Bronchial epithelial cell (primary cell): ENCODE measurements around the gene DPYD. TPM values are rescaled to one million over a fixed set of nuclear protein-coding genes. Genes with fewer than 3 reads are reported as not detected.

ENCODE experiments used
- DNase-seq: peaks from one replicate; pipeline ENCODE4 v3.0.0-alpha.2; 2010; ENCODE audit warnings: low read depth
- FAIRE-seq: peaks from 2 replicates; lab custom pipeline; 2011; peaks lifted over from hg19 to GRCh38; lab: Jason Lieb, UNC
- H3K27me3 ChIP-seq: 2 replicates; pipeline ENCODE4 v1.5.1; 2011; ENCODE audit warnings: low read length; ENCODE audit not compliant: control insufficient read depth, insufficient read depth
- H3K36me3 ChIP-seq: 2 replicates; pipeline ENCODE4 v1.5.1; 2011; ENCODE audit warnings: low read length; ENCODE audit not compliant: control insufficient read depth, insufficient read depth
- H3K4me3 ChIP-seq: 2 replicates; pipeline ENCODE4 v1.5.1; 2011; ENCODE audit warnings: mild to moderate bottlenecking, low read depth, low read length, control low read depth
- total RNA-seq: library from RNA; depleted of rRNA; stranded (reverse); fragments of >200 nt; gene quantifications from 2 replicates; pipeline ENCODE4 v1.2.1, GENCODE V29; 2014
- TF ChIP-seq, protein P1 (sequence below): IDR thresholded peaks from 2 replicates; pipeline ENCODE4 v1.5.1; 2011; ENCODE audit warnings: mild to moderate bottlenecking, moderate library complexity, low read length, control low read depth, inconsistent platforms; ENCODE audit not compliant: insufficient read depth, severe bottlenecking

Gene DPYD
- total RNA-seq, 1 donor from 2014 or later: 1.6 TPM

DNA sequence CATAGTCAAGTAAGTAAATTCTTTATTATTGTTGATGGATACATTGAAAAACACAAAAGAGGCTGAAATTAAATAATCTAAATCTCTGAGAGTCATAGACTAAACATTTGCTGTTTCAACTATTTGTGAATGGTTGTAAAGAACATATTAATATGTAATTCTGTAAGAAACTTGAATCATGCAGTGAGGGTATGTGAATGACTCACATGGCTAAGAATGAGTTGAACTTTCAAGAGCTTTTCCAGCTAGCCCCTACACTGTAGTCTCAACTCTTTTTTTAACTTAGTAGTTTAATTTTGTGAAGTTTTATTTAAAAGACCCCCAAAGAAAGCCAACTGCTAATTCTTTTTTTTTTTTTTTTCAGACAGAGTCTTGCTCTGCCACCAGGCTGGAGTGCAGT, 588.1 kb downstream of the DPYD start:
- Histone ChIP-seq H3K27me3 (no peaks in the 10 kb centered on the region), H3K4me3 (no peak overlapping the region), H3K36me3 (no peaks in the 10 kb centered on the region)
- TF ChIP-seq, protein P1, sequence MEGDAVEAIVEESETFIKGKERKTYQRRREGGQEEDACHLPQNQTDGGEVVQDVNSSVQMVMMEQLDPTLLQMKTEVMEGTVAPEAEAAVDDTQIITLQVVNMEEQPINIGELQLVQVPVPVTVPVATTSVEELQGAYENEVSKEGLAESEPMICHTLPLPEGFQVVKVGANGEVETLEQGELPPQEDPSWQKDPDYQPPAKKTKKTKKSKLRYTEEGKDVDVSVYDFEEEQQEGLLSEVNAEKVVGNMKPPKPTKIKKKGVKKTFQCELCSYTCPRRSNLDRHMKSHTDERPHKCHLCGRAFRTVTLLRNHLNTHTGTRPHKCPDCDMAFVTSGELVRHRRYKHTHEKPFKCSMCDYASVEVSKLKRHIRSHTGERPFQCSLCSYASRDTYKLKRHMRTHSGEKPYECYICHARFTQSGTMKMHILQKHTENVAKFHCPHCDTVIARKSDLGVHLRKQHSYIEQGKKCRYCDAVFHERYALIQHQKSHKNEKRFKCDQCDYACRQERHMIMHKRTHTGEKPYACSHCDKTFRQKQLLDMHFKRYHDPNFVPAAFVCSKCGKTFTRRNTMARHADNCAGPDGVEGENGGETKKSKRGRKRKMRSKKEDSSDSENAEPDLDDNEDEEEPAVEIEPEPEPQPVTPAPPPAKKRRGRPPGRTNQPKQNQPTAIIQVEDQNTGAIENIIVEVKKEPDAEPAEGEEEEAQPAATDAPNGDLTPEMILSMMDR: no peak
- DNase-seq (peak; percentile 52), FAIRE-seq (no peak)

DNA sequence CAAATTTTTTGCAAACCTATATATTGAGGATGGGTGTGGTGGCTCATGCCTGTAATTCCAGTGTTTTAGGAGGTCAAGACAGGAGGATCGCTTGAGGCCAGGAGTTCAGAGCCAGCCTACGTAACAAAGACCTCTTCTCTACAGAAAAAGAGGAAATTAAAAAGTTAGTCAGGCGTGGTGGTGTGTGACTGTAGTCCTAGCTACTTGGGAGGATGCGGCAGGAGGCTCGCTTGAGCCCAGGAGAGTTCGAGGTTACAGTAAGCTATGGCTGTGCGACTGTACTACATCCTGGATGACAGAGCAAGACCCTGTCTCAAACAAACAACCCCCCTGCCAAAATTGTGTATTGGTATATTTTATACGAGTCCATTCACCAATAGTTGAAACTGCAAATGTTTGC, 589.7 kb downstream of the DPYD start:
- no peak for FAIRE-seq
- Histone ChIP-seq H3K4me3 (no peak overlapping the region), H3K27me3 (no peaks in the 10 kb centered on the region), H3K36me3 (no peaks in the 10 kb centered on the region)
- TF ChIP-seq, protein P1: no peak
- DNase-seq: no peak

DNA sequence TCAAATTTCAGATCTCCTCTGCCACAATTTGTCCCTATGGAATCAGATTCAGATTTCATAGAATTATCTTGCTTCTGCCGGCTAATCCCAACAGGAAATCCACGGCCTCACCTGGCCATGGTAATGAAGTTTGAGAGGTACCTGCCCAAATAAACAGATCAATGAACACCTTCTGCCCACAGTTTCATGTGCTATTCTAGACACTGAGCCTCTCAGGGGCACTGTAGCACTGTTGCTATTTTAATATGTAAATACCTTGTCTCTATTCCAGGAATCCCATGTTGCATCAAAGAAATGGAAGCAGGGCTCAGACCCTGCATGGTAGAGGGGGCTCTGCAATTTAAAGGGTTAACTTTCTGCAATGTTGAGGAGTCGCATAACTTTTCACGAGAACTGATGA, 606.1 kb downstream of the DPYD start:
- no peaks in the 10 kb centered on the region for H3K27me3 ChIP-seq

DNA sequence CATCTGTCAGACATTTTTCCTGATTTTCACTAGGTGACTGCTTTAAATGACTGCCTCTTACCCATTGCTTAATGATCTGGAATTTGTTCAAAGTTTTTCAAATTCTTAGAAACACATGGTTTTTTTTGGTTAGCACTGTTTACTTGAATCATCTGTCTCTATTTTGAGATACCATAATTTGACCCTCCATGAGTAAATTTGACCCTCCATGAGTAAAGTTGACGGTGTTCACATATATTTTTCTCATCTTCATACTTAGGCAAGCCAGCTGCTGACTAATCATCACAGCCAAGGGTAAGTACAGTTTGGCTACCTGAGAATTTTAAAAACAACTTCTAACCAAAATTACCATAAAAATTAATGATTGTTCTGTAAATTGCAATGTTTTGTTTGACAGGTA, 612.7 kb downstream of the DPYD start:
- FAIRE-seq: no peak
- no peaks in the 10 kb centered on the region for H3K27me3 ChIP-seq
- no peak overlapping the region for H3K4me3 ChIP-seq
- no peak for DNase-seq
- no peaks in the 10 kb centered on the region for H3K36me3 ChIP-seq
- TF ChIP-seq, protein P1: no peak

More for the DNA sequence above, 606.1 kb downstream of the DPYD start:
- FAIRE-seq: no peak
- TF ChIP-seq, protein P1: no peak
- H3K36me3 ChIP-seq: no peaks in the 10 kb centered on the region
- H3K4me3 ChIP-seq: no peak overlapping the region
- DNase-seq: no peak

DNA sequence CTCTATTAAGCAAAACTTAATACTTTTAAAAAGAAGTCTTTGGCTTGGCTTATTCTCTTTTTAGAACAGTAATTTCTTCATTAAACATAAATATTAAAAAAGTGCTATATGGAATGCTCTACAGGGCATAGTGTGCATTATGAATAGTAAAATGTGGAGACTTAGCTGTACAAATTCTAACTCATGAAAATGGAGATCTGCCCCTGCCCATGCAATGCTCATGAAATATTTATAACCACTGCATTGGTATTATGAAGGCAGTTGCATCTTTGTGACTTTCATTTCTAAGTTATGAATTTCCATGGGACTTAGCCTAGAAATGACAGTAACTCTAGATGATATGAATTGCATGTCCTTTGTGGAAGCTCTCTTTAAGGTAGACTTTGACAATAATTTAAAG, 613.3 kb downstream of the DPYD start:
- H3K36me3 ChIP-seq: no peaks in the 10 kb centered on the region
- FAIRE-seq (no peak), DNase-seq (no peak)
- H3K27me3 ChIP-seq: no peaks in the 10 kb centered on the region
- no peak overlapping the region for H3K4me3 ChIP-seq
- TF ChIP-seq, protein P1: no peak

DNA sequence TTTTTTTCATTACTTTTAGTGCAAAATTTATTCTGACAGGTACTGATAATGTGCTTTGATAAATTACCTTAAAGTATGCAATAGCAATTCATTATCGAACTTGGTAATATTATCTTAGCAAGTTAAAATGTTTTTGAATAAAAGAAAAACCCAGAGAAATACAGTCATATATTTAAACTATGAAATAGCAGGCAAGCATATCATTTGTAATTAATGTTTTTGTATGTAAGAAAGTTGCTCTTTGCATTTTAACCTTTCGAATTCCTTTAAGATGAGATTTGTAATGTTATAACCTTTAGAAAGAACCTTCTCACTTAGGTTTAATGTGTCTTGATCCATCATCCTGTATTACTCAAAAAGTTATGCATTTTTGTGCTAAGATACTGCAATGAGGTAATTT, 613.7 kb downstream of the DPYD start:
- Histone ChIP-seq H3K36me3 (no peaks in the 10 kb centered on the region), H3K4me3 (no peak overlapping the region), H3K27me3 (no peaks in the 10 kb centered on the region)
- FAIRE-seq (no peak), DNase-seq (no peak)
- TF ChIP-seq, protein P1: no peak
